ENCODE measurements around the gene TNS2. TPM values are rescaled to one million over a fixed set of nuclear protein-coding genes. Genes with fewer than 3 reads are reported as not detected.

Gene TNS2
- total and polyA plus RNA-seq, 2 experiments from 2014 or later: 1.8 to 6.9 TPM

DNA sequence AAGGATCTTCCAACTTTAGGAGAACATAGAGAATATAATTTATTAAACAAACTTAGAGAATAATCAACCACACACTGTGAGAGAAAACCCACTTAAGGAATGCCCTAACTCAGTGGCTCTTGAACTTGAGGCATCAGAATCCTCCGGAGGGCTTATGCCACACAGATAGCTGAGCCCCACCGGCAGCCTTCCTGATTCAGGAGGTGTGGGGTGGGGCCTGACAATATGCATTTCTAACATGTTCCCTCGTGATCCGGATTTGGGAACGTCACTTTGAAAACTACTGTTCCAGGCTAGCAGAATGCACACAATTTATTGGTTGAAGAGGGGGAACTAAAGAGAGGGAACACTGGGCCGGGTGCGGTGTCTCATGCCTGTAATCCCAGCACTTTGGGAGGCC is 51.4 kb downstream of the TNS2 start (continued):
- TF ChIP-seq ZNF114 (CRISPR knock-in tag; IDR thresholded peaks at IDR 0.05) (no peak), EZH2 (IDR thresholded peaks at IDR 0.05; ENCODE audit: low read depth, unreplicated experiment) (no peak)

DNA sequence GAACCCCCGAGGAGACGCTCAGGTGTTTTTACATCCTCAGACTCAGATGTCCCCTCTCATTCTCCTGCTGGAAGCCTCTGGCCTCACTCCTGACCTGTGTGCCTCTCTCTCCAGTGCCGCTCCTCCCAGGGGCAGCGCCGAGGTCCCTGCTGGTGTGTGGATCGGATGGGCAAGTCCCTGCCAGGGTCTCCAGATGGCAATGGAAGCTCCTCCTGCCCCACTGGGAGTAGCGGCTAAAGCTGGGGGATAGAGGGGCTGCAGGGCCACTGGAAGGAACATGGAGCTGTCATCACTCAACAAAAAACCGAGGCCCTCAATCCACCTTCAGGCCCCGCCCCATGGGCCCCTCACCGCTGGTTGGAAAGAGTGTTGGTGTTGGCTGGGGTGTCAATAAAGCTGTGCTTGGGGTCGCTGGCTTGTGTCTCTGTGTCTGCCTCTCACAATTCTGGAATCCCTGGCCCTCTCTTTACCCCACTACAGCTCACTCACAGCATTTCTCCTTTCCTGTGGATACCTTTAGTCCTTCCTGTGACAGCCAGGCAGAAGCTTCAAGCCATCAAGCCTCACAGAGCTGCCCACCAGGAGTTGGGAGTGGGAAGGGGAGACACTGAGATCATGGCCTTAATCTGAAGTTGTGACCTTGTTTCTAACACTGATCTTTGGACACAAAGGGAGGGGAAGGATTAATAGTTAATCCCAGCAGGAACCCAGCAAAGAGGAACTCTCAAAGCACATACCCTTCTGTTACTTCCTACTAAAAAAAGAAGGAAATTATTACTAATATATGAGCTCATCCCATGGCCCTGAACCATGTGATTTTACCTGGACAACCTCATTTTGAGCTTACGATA is 52.3 kb downstream of the TNS2 start:
- peaks cover 11% of the 10 kb centered on the region for H3F3A ChIP-seq (replicated peaks; ENCODE audit: low read depth)
- Mint-ChIP-seq H3K36me3 (ENCODE audit: low read depth) (no peaks in the 10 kb centered on the region; the same call in 2 of the 3 replicates), H3K4me1 (peaks cover 37% of the 10 kb centered on the region), H3K27me3 (ENCODE audit: insufficient read depth, low read depth, poor library complexity) (peaks cover 27% of the 10 kb centered on the region), H3K9me3 (no peaks in the 10 kb centered on the region), H3K4me3 (no peak overlapping the region), H3K27ac (no peak overlapping the region)
- DNase-seq (ENCODE audit: low spot score) (no peak), ATAC-seq (no peak)
- no peak overlapping the region for H2AFZ ChIP-seq
- H3K27me3 ChIP-seq (ENCODE audit: insufficient read depth): peaks cover 14% of the 10 kb centered on the region
- H4K20me1 ChIP-seq (replicated peaks; ENCODE audit: insufficient read depth): no peaks in the 10 kb centered on the region
- H3K4me2 ChIP-seq: no peak overlapping the region
- H3K36me3 ChIP-seq (ENCODE audit: insufficient read depth): no peaks in the 10 kb centered on the region
- H3K9me2 ChIP-seq (ENCODE audit: insufficient read depth): no peaks in the 10 kb centered on the region
- peaks cover 21% of the 10 kb centered on the region for H3K4me1 ChIP-seq (ENCODE audit: insufficient read depth)
- H3K79me2 ChIP-seq (replicated peaks; ENCODE audit: insufficient read depth): no peaks in the 10 kb centered on the region
- no peak overlapping the region for H3K4me3 ChIP-seq
- H3K27ac ChIP-seq (ENCODE audit: low read depth): no peak overlapping the region
- no peak for TF ChIP-seq EZH2 (IDR thresholded peaks at IDR 0.05; ENCODE audit: low read depth, unreplicated experiment)
- TF ChIP-seq, protein P1, sequence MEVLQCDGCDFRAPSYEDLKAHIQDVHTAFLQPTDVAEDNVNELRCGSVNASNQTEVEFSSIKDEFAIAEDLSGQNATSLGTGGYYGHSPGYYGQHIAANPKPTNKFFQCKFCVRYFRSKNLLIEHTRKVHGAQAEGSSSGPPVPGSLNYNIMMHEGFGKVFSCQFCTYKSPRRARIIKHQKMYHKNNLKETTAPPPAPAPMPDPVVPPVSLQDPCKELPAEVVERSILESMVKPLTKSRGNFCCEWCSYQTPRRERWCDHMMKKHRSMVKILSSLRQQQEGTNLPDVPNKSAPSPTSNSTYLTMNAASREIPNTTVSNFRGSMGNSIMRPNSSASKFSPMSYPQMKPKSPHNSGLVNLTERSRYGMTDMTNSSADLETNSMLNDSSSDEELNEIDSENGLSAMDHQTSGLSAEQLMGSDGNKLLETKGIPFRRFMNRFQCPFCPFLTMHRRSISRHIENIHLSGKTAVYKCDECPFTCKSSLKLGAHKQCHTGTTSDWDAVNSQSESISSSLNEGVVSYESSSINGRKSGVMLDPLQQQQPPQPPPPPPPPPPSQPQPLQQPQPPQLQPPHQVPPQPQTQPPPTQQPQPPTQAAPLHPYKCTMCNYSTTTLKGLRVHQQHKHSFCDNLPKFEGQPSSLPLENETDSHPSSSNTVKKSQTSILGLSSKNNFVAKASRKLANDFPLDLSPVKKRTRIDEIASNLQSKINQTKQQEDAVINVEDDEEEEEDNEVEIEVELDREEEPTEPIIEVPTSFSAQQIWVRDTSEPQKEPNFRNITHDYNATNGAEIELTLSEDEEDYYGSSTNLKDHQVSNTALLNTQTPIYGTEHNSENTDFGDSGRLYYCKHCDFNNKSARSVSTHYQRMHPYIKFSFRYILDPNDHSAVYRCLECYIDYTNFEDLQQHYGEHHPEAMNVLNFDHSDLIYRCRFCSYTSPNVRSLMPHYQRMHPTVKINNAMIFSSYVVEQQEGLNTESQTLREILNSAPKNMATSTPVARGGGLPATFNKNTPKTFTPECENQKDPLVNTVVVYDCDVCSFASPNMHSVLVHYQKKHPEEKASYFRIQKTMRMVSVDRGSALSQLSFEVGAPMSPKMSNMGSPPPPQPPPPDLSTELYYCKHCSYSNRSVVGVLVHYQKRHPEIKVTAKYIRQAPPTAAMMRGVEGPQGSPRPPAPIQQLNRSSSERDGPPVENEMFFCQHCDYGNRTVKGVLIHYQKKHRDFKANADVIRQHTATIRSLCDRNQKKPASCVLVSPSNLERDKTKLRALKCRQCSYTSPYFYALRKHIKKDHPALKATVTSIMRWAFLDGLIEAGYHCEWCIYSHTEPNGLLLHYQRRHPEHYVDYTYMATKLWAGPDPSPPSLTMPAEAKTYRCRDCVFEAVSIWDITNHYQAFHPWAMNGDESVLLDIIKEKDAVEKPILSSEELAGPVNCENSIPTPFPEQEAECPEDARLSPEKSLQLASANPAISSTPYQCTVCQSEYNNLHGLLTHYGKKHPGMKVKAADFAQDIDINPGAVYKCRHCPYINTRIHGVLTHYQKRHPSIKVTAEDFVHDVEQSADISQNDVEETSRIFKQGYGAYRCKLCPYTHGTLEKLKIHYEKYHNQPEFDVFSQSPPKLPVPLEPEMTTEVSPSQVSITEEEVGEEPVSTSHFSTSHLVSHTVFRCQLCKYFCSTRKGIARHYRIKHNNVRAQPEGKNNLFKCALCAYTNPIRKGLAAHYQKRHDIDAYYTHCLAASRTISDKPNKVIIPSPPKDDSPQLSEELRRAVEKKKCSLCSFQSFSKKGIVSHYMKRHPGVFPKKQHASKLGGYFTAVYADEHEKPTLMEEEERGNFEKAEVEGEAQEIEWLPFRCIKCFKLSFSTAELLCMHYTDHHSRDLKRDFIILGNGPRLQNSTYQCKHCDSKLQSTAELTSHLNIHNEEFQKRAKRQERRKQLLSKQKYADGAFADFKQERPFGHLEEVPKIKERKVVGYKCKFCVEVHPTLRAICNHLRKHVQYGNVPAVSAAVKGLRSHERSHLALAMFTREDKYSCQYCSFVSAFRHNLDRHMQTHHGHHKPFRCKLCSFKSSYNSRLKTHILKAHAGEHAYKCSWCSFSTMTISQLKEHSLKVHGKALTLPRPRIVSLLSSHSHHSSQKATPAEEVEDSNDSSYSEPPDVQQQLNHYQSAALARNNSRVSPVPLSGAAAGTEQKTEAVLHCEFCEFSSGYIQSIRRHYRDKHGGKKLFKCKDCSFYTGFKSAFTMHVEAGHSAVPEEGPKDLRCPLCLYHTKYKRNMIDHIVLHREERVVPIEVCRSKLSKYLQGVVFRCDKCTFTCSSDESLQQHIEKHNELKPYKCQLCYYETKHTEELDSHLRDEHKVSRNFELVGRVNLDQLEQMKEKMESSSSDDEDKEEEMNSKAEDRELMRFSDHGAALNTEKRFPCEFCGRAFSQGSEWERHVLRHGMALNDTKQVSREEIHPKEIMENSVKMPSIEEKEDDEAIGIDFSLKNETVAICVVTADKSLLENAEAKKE (CRISPR knock-in tag; IDR thresholded peaks at IDR 0.05): no peak
- no peak for TF ChIP-seq CREB1 (CRISPR knock-in tag; IDR thresholded peaks at IDR 0.05; ENCODE audit: low read depth)
- TF ChIP-seq POLR2AphosphoS5 (IDR thresholded peaks at IDR 0.05; ENCODE audit: low read depth): no peak
- TF ChIP-seq ZNF331 (CRISPR knock-in tag; IDR thresholded peaks at IDR 0.05; ENCODE audit: low read depth): no peak
- no peak for TF ChIP-seq STAT1 (IDR thresholded peaks at IDR 0.05; ENCODE audit: unreplicated experiment)
- TF ChIP-seq EZH2phosphoT487 (IDR thresholded peaks at IDR 0.05; ENCODE audit: unreplicated experiment): no peak
- TF ChIP-seq, protein P2, sequence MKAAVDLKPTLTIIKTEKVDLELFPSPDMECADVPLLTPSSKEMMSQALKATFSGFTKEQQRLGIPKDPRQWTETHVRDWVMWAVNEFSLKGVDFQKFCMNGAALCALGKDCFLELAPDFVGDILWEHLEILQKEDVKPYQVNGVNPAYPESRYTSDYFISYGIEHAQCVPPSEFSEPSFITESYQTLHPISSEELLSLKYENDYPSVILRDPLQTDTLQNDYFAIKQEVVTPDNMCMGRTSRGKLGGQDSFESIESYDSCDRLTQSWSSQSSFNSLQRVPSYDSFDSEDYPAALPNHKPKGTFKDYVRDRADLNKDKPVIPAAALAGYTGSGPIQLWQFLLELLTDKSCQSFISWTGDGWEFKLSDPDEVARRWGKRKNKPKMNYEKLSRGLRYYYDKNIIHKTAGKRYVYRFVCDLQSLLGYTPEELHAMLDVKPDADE (IDR thresholded peaks at IDR 0.05): no peak
- TF ChIP-seq NANOG (IDR thresholded peaks at IDR 0.05; ENCODE audit: borderline replicate concordance): no peak
- TF ChIP-seq, protein P3, sequence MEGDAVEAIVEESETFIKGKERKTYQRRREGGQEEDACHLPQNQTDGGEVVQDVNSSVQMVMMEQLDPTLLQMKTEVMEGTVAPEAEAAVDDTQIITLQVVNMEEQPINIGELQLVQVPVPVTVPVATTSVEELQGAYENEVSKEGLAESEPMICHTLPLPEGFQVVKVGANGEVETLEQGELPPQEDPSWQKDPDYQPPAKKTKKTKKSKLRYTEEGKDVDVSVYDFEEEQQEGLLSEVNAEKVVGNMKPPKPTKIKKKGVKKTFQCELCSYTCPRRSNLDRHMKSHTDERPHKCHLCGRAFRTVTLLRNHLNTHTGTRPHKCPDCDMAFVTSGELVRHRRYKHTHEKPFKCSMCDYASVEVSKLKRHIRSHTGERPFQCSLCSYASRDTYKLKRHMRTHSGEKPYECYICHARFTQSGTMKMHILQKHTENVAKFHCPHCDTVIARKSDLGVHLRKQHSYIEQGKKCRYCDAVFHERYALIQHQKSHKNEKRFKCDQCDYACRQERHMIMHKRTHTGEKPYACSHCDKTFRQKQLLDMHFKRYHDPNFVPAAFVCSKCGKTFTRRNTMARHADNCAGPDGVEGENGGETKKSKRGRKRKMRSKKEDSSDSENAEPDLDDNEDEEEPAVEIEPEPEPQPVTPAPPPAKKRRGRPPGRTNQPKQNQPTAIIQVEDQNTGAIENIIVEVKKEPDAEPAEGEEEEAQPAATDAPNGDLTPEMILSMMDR (conservative IDR thresholded peaks at IDR 0.05; ENCODE audit: low read depth in 2 of 2): no peak
- TF ChIP-seq, protein P4, sequence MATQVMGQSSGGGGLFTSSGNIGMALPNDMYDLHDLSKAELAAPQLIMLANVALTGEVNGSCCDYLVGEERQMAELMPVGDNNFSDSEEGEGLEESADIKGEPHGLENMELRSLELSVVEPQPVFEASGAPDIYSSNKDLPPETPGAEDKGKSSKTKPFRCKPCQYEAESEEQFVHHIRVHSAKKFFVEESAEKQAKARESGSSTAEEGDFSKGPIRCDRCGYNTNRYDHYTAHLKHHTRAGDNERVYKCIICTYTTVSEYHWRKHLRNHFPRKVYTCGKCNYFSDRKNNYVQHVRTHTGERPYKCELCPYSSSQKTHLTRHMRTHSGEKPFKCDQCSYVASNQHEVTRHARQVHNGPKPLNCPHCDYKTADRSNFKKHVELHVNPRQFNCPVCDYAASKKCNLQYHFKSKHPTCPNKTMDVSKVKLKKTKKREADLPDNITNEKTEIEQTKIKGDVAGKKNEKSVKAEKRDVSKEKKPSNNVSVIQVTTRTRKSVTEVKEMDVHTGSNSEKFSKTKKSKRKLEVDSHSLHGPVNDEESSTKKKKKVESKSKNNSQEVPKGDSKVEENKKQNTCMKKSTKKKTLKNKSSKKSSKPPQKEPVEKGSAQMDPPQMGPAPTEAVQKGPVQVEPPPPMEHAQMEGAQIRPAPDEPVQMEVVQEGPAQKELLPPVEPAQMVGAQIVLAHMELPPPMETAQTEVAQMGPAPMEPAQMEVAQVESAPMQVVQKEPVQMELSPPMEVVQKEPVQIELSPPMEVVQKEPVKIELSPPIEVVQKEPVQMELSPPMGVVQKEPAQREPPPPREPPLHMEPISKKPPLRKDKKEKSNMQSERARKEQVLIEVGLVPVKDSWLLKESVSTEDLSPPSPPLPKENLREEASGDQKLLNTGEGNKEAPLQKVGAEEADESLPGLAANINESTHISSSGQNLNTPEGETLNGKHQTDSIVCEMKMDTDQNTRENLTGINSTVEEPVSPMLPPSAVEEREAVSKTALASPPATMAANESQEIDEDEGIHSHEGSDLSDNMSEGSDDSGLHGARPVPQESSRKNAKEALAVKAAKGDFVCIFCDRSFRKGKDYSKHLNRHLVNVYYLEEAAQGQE (IDR thresholded peaks at IDR 0.05; ENCODE audit: unreplicated experiment): no peak

All from GM23338 (cell line).